GM12864 (cell line): ENCODE data around the gene JARID2.
A peak's percentile ranks its signal among the peaks of the same experiment; 100 is the strongest.

Experiments used
- DNase-seq: peaks from one replicate; pipeline ENCODE4 v3.0.0-alpha.2; 2011; ENCODE audit warnings: low read depth
- H3K4me3 ChIP-seq: 2 replicates; pipeline ENCODE4 v1.5.1; 2011; ENCODE audit warnings: mild to moderate bottlenecking, low read depth, low read length, control low read depth
- CTCF ChIP-seq: IDR thresholded peaks from 2 replicates; pipeline ENCODE4 v1.5.1; 2011; ENCODE audit warnings: low read depth, mild to moderate bottlenecking, moderate library complexity, low read length, control low read depth, inconsistent platforms; ENCODE audit errors: missing control alignments

Gene JARID2

DNA sequence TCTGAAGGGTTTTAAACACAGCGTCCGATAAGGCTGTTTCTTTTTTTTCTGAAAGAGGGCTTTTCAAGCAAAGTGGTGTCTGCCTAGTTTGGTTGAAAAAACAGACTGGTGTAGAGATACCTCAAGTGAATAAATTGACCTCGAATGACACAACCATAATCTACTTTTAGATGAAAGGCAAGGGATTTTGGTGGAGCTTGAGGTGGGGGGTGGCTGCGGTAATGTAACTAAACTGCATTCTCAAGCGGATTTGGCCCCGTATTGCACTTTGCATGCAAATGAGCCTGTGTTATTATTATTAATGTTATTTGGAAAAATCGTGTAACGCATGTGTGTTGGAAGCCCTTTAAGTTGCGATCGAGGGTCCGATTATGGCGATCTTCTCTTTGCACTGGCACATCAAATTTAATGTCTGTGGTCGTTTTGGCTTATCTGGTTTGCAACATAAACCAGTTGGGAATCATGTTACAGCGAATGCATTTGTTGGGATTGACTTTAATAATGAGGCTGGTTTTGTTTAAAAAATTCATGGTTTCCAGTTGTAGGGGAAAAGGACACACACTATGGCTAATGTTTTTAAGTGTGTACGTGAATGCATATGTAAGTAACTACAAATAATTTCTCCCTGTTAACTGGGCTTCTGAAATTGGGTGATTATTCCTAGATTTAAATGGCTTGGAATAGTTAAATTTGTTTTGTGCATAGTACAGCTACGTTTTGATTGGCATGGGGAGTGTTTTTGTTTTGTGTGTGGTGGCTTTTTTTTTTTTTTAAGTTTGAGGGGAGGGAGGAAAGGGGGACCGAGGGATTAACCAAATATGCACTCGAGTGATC is 1.0 kb downstream of the JARID2 start:
- H3K4me3 ChIP-seq: peak overlapping the region; percentile 78
- no peak for TF ChIP-seq CTCF
- DNase-seq: no peak

GRCh38 chr6:15247500-15248450 is 1.9 kb downstream of the JARID2 start:
- DNase-seq: no peak
- peak; percentile 22 for TF ChIP-seq CTCF
- peak overlapping the region; percentile 78 for H3K4me3 ChIP-seq

DNA sequence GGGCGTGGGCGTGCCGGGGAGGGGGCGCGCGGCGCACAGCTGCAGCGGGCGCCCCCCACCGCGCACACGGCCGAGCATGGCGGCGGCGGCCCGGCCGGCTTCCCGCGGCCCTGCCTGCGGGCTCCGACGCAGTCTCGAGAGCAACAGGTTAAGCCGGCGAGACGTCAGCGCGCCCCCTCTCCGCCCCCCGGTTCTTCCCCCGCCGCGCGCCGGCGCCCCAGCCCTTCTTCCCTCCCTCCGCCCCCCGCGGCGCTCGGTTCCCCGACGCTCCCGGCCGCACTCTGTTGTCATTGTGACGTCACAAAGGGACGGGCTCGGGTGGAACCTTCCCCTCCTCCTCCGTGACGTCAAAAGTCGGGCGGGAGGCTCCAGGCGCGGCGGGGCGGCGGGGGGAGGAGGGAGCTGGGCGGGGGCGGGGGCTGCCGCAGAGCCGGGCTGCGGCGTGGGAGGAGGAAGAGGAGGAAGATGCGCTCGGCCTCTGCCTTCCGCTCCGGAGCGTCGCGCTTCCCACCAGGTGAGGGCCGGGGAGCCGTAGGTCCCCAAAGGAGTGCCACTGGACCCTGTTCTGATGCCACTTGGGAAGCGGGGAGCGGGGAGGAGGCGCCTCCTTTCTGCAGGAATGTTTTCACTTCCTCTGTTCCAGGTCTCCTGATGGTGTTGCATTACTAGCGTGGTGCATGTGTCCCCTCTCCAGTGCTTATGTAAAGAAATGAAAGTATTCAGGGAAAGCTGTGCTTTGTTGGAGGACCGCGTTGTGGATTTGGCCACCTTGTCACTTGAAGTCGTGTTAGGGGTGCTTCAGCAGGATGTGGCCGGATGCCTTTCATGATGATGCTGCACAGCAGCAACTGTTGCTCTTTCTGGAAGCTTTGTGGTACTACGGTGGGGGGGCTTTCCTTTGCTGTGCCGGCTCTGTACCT is 2.8 kb downstream of the JARID2 start:
- no peak for TF ChIP-seq CTCF
- peak overlapping the region; percentile 70 for H3K4me3 ChIP-seq
- peak; percentile 73 for DNase-seq

DNA sequence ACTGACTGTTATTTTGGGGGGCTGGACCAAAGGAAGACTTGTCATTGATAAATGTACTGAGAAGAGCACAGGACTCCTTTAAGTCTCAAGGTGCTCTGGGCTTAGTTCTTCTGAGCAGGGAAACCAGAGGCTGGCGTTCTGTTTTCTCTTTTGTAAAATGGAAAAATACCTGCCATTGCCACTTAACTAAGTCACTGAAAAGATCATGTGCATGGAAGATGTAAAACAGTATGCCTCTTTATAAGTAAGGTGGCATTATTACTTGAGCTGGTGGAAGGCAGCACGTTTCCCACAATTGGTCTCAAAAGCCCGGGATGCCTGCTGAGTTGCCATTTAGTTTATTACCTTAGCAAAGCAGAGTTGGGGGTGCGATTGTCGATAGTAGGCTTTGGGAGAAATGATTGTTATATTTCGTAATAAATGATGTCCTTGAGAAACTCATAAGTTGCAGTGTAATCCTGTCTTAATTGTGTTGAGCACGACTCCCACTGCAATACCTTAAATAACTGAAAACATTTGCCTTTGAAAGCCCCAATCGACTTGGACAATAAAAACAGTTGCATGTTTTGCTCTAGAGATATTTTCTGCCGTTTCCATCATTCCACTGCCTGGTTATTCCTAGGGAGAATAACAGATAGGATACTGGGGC is 3.6 kb downstream of the JARID2 start:
- no peak for TF ChIP-seq CTCF
- H3K4me3 ChIP-seq: peak overlapping the region; percentile 70
- no peak for DNase-seq

GRCh38 chr6:15250187-15251168 is 4.6 kb downstream of the JARID2 start:
- H3K4me3 ChIP-seq: no peak overlapping the region
- DNase-seq: no peak
- TF ChIP-seq CTCF: no peak
